OCI-LY7 (cell line): Measurements from ENCODE around the gene ZNF24. TPM values are rescaled to one million over a fixed set of nuclear protein-coding genes. Genes with fewer than 3 reads are reported as not detected.
A peak's percentile ranks its signal among the peaks of the same experiment; 100 is the strongest.

Source experiments
- BruUV-seq: library from RNA; stranded (reverse); fragments of 400-500 nt; replicated peaks from 2 replicates; lab custom pipeline; 2021; lab: Mats Ljungman, UMichigan
- CTCF ChIA-PET: fragments of 300-600 bp; sonication (Branson Sonifier 250); formaldehyde crosslinking; loops from one replicate; lab custom pipeline; 2022; ENCODE audit warnings: antibody characterized with exemption; ENCODE audit not compliant: unreplicated experiment; lab: Charles Lee
- POLR2A ChIA-PET: fragments of 300-600 bp; sonication (Branson Sonifier 250); formaldehyde crosslinking; loops from one replicate; lab custom pipeline; 2022; ENCODE audit warnings: antibody characterized with exemption; lab: Charles Lee
- DNase-seq: peaks from one replicate; pipeline ENCODE4 v3.0.0-alpha.2; 2015; ENCODE audit warnings: low spot score
- H2AFZ ChIP-seq: fragments of 200-600 bp; sonication (generic), shearing (Covaris generic); 2 replicates; pipeline ENCODE4 v1.6.1; 2014; ENCODE audit warnings: mild to moderate bottlenecking, antibody characterized with exemption, low read length, moderate library complexity
- H3K27ac ChIP-seq: fragments of 200-600 bp; sonication (generic); 2 replicates; pipeline ENCODE4 v1.5.1; 2014; ENCODE audit warnings: mixed run types, low read depth, mild to moderate bottlenecking, moderate library complexity, low read length, inconsistent platforms; ENCODE audit not compliant: poor library complexity, severe bottlenecking
- H3K36me3 ChIP-seq: fragments of 200-600 bp; sonication (generic); 2 replicates; pipeline ENCODE4 v1.6.1; 2014; ENCODE audit warnings: mild to moderate bottlenecking, antibody characterized with exemption, low read length, moderate library complexity, mixed read lengths; ENCODE audit not compliant: insufficient read depth
- H3K4me1 ChIP-seq: fragments of 200-600 bp; sonication (generic); 2 replicates; pipeline ENCODE4 v1.5.1; 2014; ENCODE audit warnings: mild to moderate bottlenecking, low read length; ENCODE audit not compliant: insufficient read depth, poor library complexity, severe bottlenecking
- H3K4me2 ChIP-seq: fragments of 200-600 bp; sonication (generic); 2 replicates; pipeline ENCODE4 v1.6.1; 2014; ENCODE audit warnings: mild to moderate bottlenecking, low read length
- H3K4me3 ChIP-seq: fragments of 200-600 bp; sonication (generic); 2 replicates; pipeline ENCODE4 v1.5.1; 2014; ENCODE audit warnings: mild to moderate bottlenecking, low read depth, low read length; ENCODE audit not compliant: poor library complexity, severe bottlenecking
- H3K79me2 ChIP-seq: fragments of 200-600 bp; sonication (generic); 2 replicates; pipeline ENCODE4 v1.6.1; 2016; ENCODE audit warnings: low read depth, mild to moderate bottlenecking, low read length, moderate library complexity, mixed read lengths; ENCODE audit not compliant: insufficient read depth
- H3K9me2 ChIP-seq: fragments of 200-600 bp; sonication (generic); 2 replicates; pipeline ENCODE4 v1.6.1; 2016; ENCODE audit warnings: mild to moderate bottlenecking, low read length, mixed read lengths; ENCODE audit not compliant: insufficient read depth
- H3K9me3 ChIP-seq: fragments of 200-600 bp; sonication (generic); 2 replicates; pipeline ENCODE4 v1.6.1; 2014; ENCODE audit warnings: mild to moderate bottlenecking, mixed run types, low read length, mixed read lengths
- H4K20me1 ChIP-seq: fragments of 200-600 bp; sonication (generic); 2 replicates; pipeline ENCODE4 v1.6.1; 2014; ENCODE audit warnings: mild to moderate bottlenecking, antibody characterized with exemption, low read length, moderate library complexity, mixed read lengths; ENCODE audit not compliant: insufficient read depth
- CTCF ChIP-seq: fragments of 200-600 bp; sonication (generic); conservative IDR thresholded peaks from 2 replicates; pipeline ENCODE4 v1.5.1; 2014; ENCODE audit warnings: mild to moderate bottlenecking, antibody characterized with exemption, low read length, moderate library complexity, mixed read lengths
- EZH2phosphoT487 ChIP-seq: fragments of 200-600 bp; sonication (generic); IDR thresholded peaks from 2 replicates; pipeline ENCODE4 v1.6.1; 2018; ENCODE audit warnings: low read depth, borderline replicate concordance, mild to moderate bottlenecking, mixed run types, antibody characterized with exemption, low read length, moderate library complexity, mixed read lengths
- intact Hi-C: fragments of 100-400 bp; cut with micrococcal nuclease; formaldehyde crosslinking; loops from one replicate; pipeline ENCODE4 v1.10.0; 2022; ENCODE audit not compliant: unreplicated experiment
- total RNA-seq, 2 experiments: library from RNA; depleted of rRNA in 1 of 2; stranded (reverse); fragments of >200 nt in 1 of 2; shearing (Covaris generic) in 1 of 2; gene quantifications; 2 replicates each; pipeline ENCODE4 v1.2.3, GENCODE V29; 2014 to 2022

ZNF24 gene
- total RNA-seq, 2 experiments from 2014 or later, result 13.6 to 29.8 TPM

GRCh38 chr18:35387152-35387571, 42.9 kb upstream of the ZNF24 start:
- H3K4me3 ChIP-seq, result no peak overlapping the region
- no peak overlapping the region for H3K27ac ChIP-seq
- H3K36me3 ChIP-seq, result no peaks in the 10 kb centered on the region
- intact Hi-C loops, result loop anchor here (10.0 kb wide), 1 partner anchor 358 kb away; no protein-coding TSS in a partner anchor
- H2AFZ ChIP-seq, result no peak overlapping the region
- TF ChIP-seq EZH2phosphoT487 (no peak), CTCF (no peak)
- POLR2A ChIA-PET, result interaction anchor here (1.1 kb wide), 1 partner anchor 174 kb away, joined by 3 read pairs; no protein-coding TSS in a partner anchor
- no peaks in the 10 kb centered on the region for H3K9me3 ChIP-seq
- H4K20me1 ChIP-seq, result no peaks in the 10 kb centered on the region
- peak overlapping the region; percentile 46; the same call in 1 of the 2 replicates for H3K4me2 ChIP-seq
- BruUV-seq, result no TSS peak
- CTCF ChIA-PET, result no interaction called here
- DNase-seq, result peak; percentile 15
- H3K79me2 ChIP-seq, result no peaks in the 10 kb centered on the region
- H3K4me1 ChIP-seq, result peaks cover 5% of the 10 kb centered on the region
- H3K9me2 ChIP-seq, result no peaks in the 10 kb centered on the region

DNA sequence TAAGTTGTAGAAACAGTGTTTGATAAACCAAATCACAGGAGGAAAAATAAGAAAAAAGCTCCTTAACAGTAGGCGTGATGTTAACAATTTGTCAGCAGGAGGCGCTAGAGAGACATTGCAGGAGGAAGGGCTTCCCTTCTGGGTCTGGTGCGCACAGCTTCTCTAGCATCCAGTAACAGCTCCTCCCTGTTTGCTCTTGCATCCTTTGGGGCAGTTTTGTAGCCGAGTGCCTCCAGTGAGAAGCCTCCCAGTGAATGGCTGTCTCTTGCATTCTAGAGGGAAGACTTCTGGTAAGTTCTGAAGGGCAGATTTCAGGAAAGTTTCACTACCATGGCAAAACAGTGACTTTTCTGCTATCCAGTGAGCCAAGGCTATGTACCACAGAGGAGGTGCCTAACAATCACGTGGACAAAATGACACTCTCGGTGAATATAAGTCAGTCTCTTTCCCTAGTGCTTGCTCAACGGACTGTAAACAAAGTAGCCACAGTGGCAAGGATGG, 42.4 kb upstream of the ZNF24 start:
- no peak overlapping the region for H3K27ac ChIP-seq
- CTCF ChIA-PET, result no interaction called here
- POLR2A ChIA-PET, result interaction anchor here (1.1 kb wide), 1 partner anchor 174 kb away, joined by 3 read pairs; no protein-coding TSS in a partner anchor
- no peak overlapping the region for H2AFZ ChIP-seq
- no peak overlapping the region for H3K4me3 ChIP-seq
- intact Hi-C loops, result loop anchor here (10.0 kb wide), 1 partner anchor 358 kb away; no protein-coding TSS in a partner anchor
- no peaks in the 10 kb centered on the region for H3K79me2 ChIP-seq
- no TSS peak for BruUV-seq
- TF ChIP-seq EZH2phosphoT487 (no peak), CTCF (peak; percentile 80)
- H3K9me3 ChIP-seq, result no peaks in the 10 kb centered on the region
- H3K36me3 ChIP-seq, result no peaks in the 10 kb centered on the region
- H3K4me1 ChIP-seq, result peaks cover 5% of the 10 kb centered on the region
- peak overlapping the region; percentile 46; the same call in 1 of the 2 replicates for H3K4me2 ChIP-seq
- H4K20me1 ChIP-seq, result no peaks in the 10 kb centered on the region
- DNase-seq, result peak; percentile 71
- no peaks in the 10 kb centered on the region for H3K9me2 ChIP-seq

- H3K4me2 ChIP-seq, result no peak overlapping the region
- intact Hi-C loops, result loop anchor here (10.0 kb wide), 1 partner anchor 362 kb away; no protein-coding TSS in a partner anchor
- H3K4me1 ChIP-seq, result peaks cover 5% of the 10 kb centered on the region
- no TSS peak for BruUV-seq
- no peaks in the 10 kb centered on the region for H3K9me2 ChIP-seq
- POLR2A ChIA-PET, result no interaction called here
- TF ChIP-seq CTCF (no peak), EZH2phosphoT487 (no peak)
- no peaks in the 10 kb centered on the region for H3K9me3 ChIP-seq
- H4K20me1 ChIP-seq, result no peaks in the 10 kb centered on the region
- no peak overlapping the region for H3K27ac ChIP-seq
- no peaks in the 10 kb centered on the region for H3K79me2 ChIP-seq
- CTCF ChIA-PET, result no interaction called here
- DNase-seq, result no peak
- no peak overlapping the region for H3K4me3 ChIP-seq
- no peak overlapping the region for H2AFZ ChIP-seq
- no peaks in the 10 kb centered on the region for H3K36me3 ChIP-seq
Observed at GRCh38 chr18:35383136-35383535, 38.9 kb upstream of the ZNF24 start.
